Ovary (tissue), 9 donors: ENCODE measurements around the gene FARP1. TPM values are rescaled to one million over a fixed set of nuclear protein-coding genes. Genes with fewer than 3 reads are reported as not detected.
"Not testable (repeated sequence)": the region's sequence is repeated elsewhere in the genome, so short reads cannot be mapped to it uniquely, and the experiment has no call there.

ENCODE experiments used
- DNase-seq, 5 donors: peaks; one replicate each; pipeline ENCODE4 v3.0.0-alpha.2; 2019 to 2020
- H3K27ac ChIP-seq, 2 donors: fragments of 200-600 bp; one replicate each; pipeline versions ENCODE4 v1.5.1 to v1.8.0; 2019 to 2022
- H3K27me3 ChIP-seq: fragments of 200-600 bp; one replicate; pipeline ENCODE4 v1.8.0; 2022
- H3K36me3 ChIP-seq: fragments of 200-600 bp; sonication (generic); one replicate; pipeline ENCODE4 v1.5.1; 2019
- H3K4me1 ChIP-seq: one replicate; pipeline ENCODE4 v1.8.1; 2013; ENCODE audit warnings: mild to moderate bottlenecking, moderate library complexity; ENCODE audit not compliant: insufficient read depth
- H3K4me3 ChIP-seq: fragments of 200-600 bp; sonication (generic); one replicate; pipeline ENCODE4 v1.5.1; 2017
- H3K9me3 ChIP-seq, 2 donors: fragments of 200-600 bp in 1 of 2; sonication (generic) in 1 of 2; one replicate each; pipeline versions ENCODE4 v1.5.1 to v1.8.1; 2013 to 2019; ENCODE audit warnings: mild to moderate bottlenecking in 1 of 2, moderate library complexity in 1 of 2
- EP300 ChIP-seq: sonication (generic); formaldehyde crosslinking; IDR thresholded peaks from one replicate; pipeline ENCODE4 v1.6.1; 2017; ENCODE audit warnings: antibody characterized with exemption
- POLR2A ChIP-seq: fragments of 450-650 bp; IDR thresholded peaks from one replicate; pipeline ENCODE4 v1.6.1; 2017; ENCODE audit warnings: antibody characterized with exemption, mild to moderate bottlenecking, moderate library complexity
- WGBS, 3 donors: extraction: QIAGEN DNeasy Blood & Tissue Kit in 1 of 3; methylation state at CpG; one replicate each; pipeline versions ENCODE4 v1.1.5 to v1.1.7; 2013 to 2017; 5-methylcytosine and 5-hydroxymethylcytosine counted together
- intact Hi-C, 4 donors: fragments of 100-400 bp; cut with DNase I; formaldehyde crosslinking; loops; one replicate each; pipeline versions ENCODE4 v1.11.0 to v1.15.1; 2022 to 2023
- polyA plus RNA-seq, 2 donors: library from polyadenylated mRNA; stranded (reverse); fragments of 200-250 nt in 1 of 2; fragments of 350-450 nt in 1 of 2; fragmentation: Illumina TruSeq in 1 of 2; extraction: RNeasy Lipid Tissue Mini Kit (QIAGEN cat#74804) in 1 of 2; gene quantifications; one replicate each; pipeline ENCODE4 v1.2.3, GENCODE V29; 2013 to 2014
- total RNA-seq, 7 donors: library from RNA; depleted of rRNA in 2 of 7; stranded (reverse); fragments of >200 nt in 2 of 7; fragmentation: NEBNext Ultra II Directional in 3 of 7; extraction: Animal tissue kit (Norgen Biotek cat#: 25700) in 3 of 7; gene quantifications; one replicate each; pipeline versions ENCODE4 v1.1.0 to v1.2.4, GENCODE V29; 2016 to 2023
- TF ChIP-seq, protein P1 (sequence below), 3 donors: fragments of 450-650 bp in 2 of 3; fragments of 200-600 bp in 1 of 3; IDR thresholded peaks; one replicate each; pipeline versions ENCODE4 v1.5.1 to v1.8.0; 2016 to 2022; ENCODE audit warnings: antibody characterized with exemption in 3 of 3, mild to moderate bottlenecking in 1 of 3
- donor health status: DM: no; HTN: no; CAD: no; lungs with moderate emphysema.
- donor health status: DM: no; HTN: no; CAD: no.
- donor health status: Bipolar disorder and iron deficiency.
- donor health status: DM: yes; HTN: yes; CAD: no.
- donor health status: DM: no; HTN: no; CAD: no.
- donor health status: DM: yes; HTN: yes; CAD: no.

The FARP1 gene
- total and polyA plus RNA-seq, 9 donors: 10.2 to 90.1 (median 35.6) TPM

DNA sequence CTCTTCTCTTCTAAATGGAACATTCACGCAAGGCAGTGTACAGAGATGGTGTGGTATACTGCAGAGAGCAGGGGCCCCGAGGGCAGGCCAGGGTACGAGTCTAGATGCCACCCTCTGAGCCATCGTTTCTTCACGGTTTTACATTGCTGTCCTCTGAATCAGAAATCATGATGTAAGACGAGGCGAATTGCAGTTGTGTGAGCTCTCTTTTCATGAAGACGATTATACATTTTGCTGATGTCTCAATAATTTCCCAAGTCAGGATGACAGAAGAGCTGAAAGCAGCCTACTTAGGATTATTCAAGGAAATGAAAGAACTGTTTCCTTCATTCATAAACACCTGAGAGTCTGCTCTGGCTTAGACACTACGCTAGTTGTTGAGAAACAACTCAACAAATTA is 127.9 kb downstream of the FARP1 start:
- no peaks in the 10 kb centered on the region for H3K36me3 ChIP-seq
- no peak for DNase-seq
- H3K4me3 ChIP-seq: no peak overlapping the region
- 95 to 97% (median 96%) methylated on average over 9 of the region's 9 CpGs for WGBS, 3 donors
- no peak overlapping the region for H3K27ac ChIP-seq
- no peaks in the 10 kb centered on the region for H3K9me3 ChIP-seq
- intact Hi-C loops: no loop called here
- no peaks in the 10 kb centered on the region for H3K27me3 ChIP-seq
- TF ChIP-seq EP300 (no peak), POLR2A (no peak)
- TF ChIP-seq, protein P1, sequence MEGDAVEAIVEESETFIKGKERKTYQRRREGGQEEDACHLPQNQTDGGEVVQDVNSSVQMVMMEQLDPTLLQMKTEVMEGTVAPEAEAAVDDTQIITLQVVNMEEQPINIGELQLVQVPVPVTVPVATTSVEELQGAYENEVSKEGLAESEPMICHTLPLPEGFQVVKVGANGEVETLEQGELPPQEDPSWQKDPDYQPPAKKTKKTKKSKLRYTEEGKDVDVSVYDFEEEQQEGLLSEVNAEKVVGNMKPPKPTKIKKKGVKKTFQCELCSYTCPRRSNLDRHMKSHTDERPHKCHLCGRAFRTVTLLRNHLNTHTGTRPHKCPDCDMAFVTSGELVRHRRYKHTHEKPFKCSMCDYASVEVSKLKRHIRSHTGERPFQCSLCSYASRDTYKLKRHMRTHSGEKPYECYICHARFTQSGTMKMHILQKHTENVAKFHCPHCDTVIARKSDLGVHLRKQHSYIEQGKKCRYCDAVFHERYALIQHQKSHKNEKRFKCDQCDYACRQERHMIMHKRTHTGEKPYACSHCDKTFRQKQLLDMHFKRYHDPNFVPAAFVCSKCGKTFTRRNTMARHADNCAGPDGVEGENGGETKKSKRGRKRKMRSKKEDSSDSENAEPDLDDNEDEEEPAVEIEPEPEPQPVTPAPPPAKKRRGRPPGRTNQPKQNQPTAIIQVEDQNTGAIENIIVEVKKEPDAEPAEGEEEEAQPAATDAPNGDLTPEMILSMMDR (IDR thresholded peaks at IDR 0.05): no peak
- peaks cover 12% of the 10 kb centered on the region for H3K4me1 ChIP-seq

DNA sequence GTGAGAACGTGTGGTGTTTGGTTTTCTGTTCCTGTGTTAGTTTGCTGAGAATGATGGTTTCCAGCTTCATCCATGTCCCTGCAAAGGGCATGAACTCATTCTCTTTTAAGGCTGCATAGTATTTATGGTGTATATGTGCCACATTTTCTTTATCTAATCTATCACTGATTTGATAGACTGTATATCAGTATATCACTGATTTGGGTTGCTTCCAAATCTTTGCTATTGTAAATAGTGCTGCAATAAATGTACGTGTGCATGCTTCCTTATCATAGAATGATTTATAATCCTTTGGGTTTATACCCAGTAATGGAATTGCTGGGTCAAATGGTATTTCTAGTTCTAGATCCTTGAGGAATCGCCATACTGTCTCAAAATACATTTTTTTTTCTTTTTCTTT is 128.8 kb downstream of the FARP1 start:
- H3K27ac ChIP-seq, H3K27me3 ChIP-seq, H3K9me3 ChIP-seq, H3K4me3 ChIP-seq, H3K36me3 ChIP-seq, DNase-seq, intact Hi-C loops, H3K4me1 ChIP-seq: not testable (repeated sequence)
- 82 to 91% (median 90%) methylated on average over 3 of the region's 3 CpGs for WGBS, 3 donors

DNA sequence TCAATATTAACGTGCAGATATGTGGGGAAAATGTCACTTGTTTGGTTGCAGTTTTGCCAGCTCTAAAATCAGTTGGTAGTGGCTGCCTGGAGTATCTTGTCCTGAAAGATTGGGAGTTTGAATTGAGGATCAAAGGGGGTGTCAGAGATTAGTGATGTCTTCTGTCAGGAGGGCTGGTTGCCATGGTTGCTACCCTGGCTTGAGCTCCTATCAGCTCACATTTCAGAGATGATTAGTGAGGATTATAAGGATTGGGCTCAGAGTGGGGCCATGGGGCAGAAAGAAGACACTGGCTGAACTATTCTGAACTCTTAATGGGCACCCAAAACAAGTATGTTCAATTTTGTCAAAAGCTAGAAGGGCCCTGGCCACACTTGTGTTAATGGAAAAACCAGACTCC is 129.7 kb downstream of the FARP1 start:
- H3K9me3 ChIP-seq: no peaks in the 10 kb centered on the region
- H3K36me3 ChIP-seq: no peaks in the 10 kb centered on the region
- intact Hi-C loops: no loop called here
- no peaks in the 10 kb centered on the region for H3K27me3 ChIP-seq
- 75 to 85% (median 77%) methylated on average over 1 of the region's 1 CpG for WGBS, 3 donors
- peaks cover 6% of the 10 kb centered on the region for H3K4me1 ChIP-seq
- no peak overlapping the region for H3K27ac ChIP-seq
- no peak for DNase-seq
- TF ChIP-seq, protein P1 (IDR thresholded peaks at IDR 0.05): no peak
- TF ChIP-seq EP300 (no peak), POLR2A (no peak)
- no peak overlapping the region for H3K4me3 ChIP-seq

DNA sequence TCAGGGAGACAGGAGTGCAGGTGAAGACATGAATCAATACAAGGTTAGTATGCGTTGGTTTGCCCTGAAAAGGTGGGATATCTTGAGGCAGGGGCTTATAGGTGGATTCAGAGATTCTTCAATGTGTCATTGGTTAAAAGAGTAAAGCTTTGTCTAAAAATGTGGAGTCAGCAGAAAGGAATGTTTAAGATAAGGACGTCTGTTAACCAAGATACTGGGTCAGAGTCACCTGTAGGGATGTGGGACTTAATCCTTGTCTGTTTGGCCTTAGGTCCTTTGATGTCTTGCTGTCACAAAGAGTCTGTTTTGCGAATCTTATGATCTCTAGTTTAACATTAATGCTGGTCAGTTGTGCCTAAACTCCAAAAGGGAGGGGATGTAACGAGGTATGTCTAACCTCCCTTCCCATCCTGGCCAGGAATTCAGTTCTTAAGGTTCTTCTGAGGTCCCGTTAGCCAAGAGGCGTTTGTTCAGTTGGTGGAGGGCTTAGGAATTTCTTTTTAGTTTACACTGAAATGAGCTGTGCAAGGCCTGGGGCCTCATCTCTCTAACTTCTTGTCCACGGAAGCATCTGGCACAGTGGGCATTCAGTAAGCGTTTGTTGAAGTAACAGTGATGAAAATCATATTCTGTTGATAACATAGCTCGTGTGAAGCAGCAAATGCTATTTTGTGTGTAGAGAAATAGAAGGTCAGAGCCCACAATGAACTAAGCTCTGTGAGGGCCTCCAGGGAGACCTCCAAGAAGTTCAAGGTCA is 130.4 kb downstream of the FARP1 start:
- TF ChIP-seq POLR2A: no peak
- no peak for TF ChIP-seq EP300
- TF ChIP-seq, protein P1 (IDR thresholded peaks at IDR 0.05): no peak
- no peaks in the 10 kb centered on the region for H3K36me3 ChIP-seq
- H3K9me3 ChIP-seq: no peaks in the 10 kb centered on the region
- no peaks in the 10 kb centered on the region for H3K27me3 ChIP-seq
- H3K4me1 ChIP-seq: peaks cover 5% of the 10 kb centered on the region
- 76 to 79% (median 78%) methylated on average over 9 of the region's 9 CpGs for whole genome bisulfite sequencing, 3 donors
- DNase-seq: no peak
- intact Hi-C loops: no loop called here
- H3K27ac ChIP-seq: no peak overlapping the region
- no peak overlapping the region for H3K4me3 ChIP-seq
